Measurements from ENCODE around the gene CDC27. TPM values are rescaled to one million over a fixed set of nuclear protein-coding genes. Genes with fewer than 3 reads are reported as not detected.
"Not testable (repeated sequence)": the region's sequence is repeated elsewhere in the genome, so short reads cannot be mapped to it uniquely, and the experiment has no call there.

The CDC27 gene
- total RNA-seq, 4 donors from 2014 or later, result 27.5 to 40.6 (median 31.0) TPM

DNA sequence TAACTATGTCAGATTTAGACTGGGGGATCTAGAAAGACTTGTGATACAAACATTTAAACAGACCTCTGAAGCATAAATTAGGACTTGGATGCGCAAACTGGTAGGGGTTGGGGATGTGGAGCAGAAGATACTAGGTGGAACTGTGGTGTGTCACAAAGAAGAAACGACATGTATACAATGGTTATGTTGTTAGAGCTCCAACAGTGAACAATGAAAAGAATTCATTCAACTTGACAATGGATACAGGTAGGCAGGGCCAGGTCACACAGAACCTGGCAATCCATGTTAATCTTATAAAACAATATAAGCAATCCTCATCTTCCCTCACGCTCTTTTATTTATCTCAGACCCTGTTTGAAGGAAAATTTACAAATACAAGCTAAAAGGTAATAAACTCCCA lies 102.0 kb downstream of the CDC27 start:
- 74 to 81% methylated on average over 3 of the region's 3 CpGs for WGBS, 2 donors

GRCh38 chr17:47085736-47086135 lies 103.4 kb downstream of the CDC27 start:
- 97% methylated on average over 1 of the region's 1 CpG for WGBS, 2 donors
- DNase-seq (ENCODE audit: low spot score in 2 of 2), result no peak
- TF ChIP-seq CTCF (IDR thresholded peaks at IDR 0.05) (no peak), POLR2A (IDR thresholded peaks at IDR 0.05) (no peak)
- no peak overlapping the region for H3K4me3 ChIP-seq (ENCODE audit: low read depth, poor library complexity, severe bottlenecking)
- intact Hi-C loops (cut with DNase I; ENCODE audit: low total_unique reads), result no loop called here

More for the DNA sequence above, 102.0 kb downstream of the CDC27 start:
- H3K4me3 ChIP-seq (ENCODE audit: low read depth, poor library complexity, severe bottlenecking), result no peak overlapping the region
- intact Hi-C loops (cut with DNase I; ENCODE audit: low total_unique reads), result no loop called here
- TF ChIP-seq POLR2A (IDR thresholded peaks at IDR 0.05), result no peak
- TF ChIP-seq CTCF (IDR thresholded peaks at IDR 0.05), result no peak
- no peak for DNase-seq (ENCODE audit: low spot score in 2 of 2)

DNA sequence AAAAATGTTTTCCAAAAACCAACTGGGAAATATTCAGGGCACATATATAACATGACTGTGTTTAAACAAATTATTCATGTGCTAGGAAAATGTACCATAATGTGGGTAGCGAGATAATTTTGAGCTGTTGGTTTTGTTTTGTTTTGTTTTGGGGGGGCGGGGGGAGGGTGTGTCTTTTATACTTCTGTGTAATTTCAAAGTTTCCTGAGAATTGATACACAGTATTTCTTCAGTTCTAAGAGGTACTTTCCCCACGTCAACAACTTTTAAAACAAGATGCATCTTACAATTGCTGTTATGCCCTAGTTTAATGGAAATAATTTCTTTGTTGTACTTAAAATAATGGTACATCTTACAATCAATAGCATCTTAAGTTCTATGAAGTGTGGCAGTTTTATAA lies 110.3 kb downstream of the CDC27 start:
- 96 to 97% methylated on average over 3 of the region's 3 CpGs for WGBS, 2 donors
- H3K4me3 ChIP-seq (ENCODE audit: low read depth, poor library complexity, severe bottlenecking), result no peak overlapping the region
- TF ChIP-seq CTCF (IDR thresholded peaks at IDR 0.05), result no peak
- no peak for TF ChIP-seq POLR2A (IDR thresholded peaks at IDR 0.05)
- no peak for DNase-seq (ENCODE audit: low spot score in 2 of 2)
- intact Hi-C loops (cut with DNase I; ENCODE audit: low total_unique reads), result no loop called here

DNA sequence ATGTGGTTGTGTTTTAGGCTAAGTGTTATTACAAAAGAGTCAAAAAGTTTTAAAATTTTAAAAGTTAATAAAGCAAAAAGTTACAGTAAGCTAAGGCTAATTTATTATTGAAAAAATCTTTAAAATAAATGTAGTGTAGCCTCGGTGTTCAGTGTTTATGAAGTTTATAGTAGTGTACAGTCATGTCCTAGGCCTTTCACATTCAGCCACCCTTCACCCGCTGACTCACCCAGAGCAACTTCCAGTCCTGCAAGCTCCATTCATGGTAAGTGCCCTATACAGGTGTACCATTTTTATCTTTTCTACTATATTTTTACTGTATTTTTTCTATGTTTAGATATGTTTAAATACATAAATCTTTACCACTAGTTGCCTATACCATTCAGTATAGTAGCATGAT lies 111.5 kb downstream of the CDC27 start:
- DNase-seq (ENCODE audit: low spot score in 2 of 2), result no peak
- TF ChIP-seq CTCF (IDR thresholded peaks at IDR 0.05) (no peak), POLR2A (IDR thresholded peaks at IDR 0.05) (no peak)
- no peak overlapping the region for H3K4me3 ChIP-seq (ENCODE audit: low read depth, poor library complexity, severe bottlenecking)
- WGBS, 2 donors, result 92 to 97% methylated on average over 2 of the region's 2 CpGs
- intact Hi-C loops (cut with DNase I; ENCODE audit: low total_unique reads), result no loop called here

DNA sequence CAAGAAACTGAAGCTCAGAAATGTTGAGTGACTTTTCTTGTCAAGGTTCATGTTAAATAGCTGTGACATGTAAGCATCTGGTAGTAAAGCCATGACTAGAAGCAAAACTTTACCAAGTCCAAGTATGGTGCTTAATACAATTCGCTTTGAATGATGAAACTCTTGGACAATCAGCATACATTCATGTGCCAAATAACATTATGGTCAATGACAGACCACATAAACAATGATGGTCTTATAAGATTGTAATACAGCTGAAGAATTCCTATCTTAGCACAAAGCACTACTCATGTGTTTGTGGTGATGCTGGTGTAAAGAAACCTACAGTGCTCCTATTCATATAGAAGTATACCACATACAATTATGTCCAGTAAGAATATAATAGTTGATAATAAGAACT lies 112.9 kb downstream of the CDC27 start:
- DNase-seq (ENCODE audit: low spot score in 2 of 2), result no peak
- intact Hi-C loops (cut with DNase I; ENCODE audit: low total_unique reads), result no loop called here
- no peak overlapping the region for H3K4me3 ChIP-seq (ENCODE audit: low read depth, poor library complexity, severe bottlenecking)
- no peak for TF ChIP-seq CTCF (IDR thresholded peaks at IDR 0.05)
- 92 to 93% methylated on average over 1 of the region's 1 CpG for WGBS, 2 donors

DNA sequence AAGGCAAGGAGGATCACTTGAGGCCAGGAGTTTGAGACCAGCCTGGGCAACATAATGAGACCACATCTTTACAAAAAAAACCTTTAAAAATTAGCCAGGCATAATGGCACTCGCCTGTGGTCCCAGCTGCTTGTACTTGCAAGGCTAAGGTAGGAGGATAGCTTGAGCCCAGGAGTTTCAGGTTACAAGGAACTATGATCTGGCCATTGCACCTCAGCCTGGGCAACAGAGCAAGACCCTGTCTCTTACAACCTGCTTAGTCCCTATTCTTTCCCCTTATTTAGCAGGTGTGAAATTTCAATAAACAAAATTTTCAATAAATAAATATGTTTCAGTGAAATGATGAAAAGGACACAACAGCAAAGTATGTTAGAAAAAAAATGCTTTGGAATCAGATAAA lies 114.7 kb downstream of the CDC27 start:
- 95 to 97% methylated on average over 1 of the region's 1 CpG for WGBS, 2 donors
- DNase-seq (ENCODE audit: low spot score in 2 of 2); intact Hi-C loops (cut with DNase I; ENCODE audit: low total_unique reads); H3K4me3 ChIP-seq (ENCODE audit: low read depth, poor library complexity, severe bottlenecking): not testable (repeated sequence)

DNA sequence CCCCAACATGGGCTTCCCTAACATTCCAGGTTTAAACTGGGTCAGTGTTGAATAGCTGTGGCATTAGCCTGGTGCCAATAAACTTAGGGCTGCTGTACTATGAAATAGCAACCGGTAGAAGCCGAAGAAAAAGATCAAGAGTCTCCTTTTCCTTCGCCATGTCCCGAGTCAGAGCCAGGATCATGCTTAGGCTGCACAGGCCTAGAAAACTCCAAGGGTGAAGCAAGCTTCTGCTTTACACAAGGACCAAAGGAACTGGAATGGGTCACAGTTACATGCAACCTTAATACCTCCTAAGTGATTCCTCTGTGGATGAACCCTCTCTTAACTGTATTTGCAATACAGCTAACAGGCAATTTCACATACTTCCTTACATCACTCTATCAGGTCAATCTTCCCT lies 115.5 kb downstream of the CDC27 start:
- WGBS, 2 donors, result 82 to 91% methylated on average over 4 of the region's 4 CpGs
- intact Hi-C loops (cut with DNase I; ENCODE audit: low total_unique reads); H3K4me3 ChIP-seq (ENCODE audit: low read depth, poor library complexity, severe bottlenecking): not testable (repeated sequence)

More for the DNA sequence above, 115.5 kb downstream of the CDC27 start:
- not testable (repeated sequence) for DNase-seq (ENCODE audit: low spot score in 2 of 2)

Measured in lower leg skin (tissue), 4 donors.